PFSK-1 (cell line): ENCODE measurements around the gene DIAPH3.

ENCODE experiments used
- FOXP2 ChIP-seq: optimal IDR thresholded peaks from 2 replicates; pipeline ENCODE3; 2011; ENCODE audit warnings: borderline replicate concordance, control low read depth, inconsistent platforms; ENCODE audit not compliant: insufficient read depth; ENCODE audit errors: extremely low read length, extremely low read depth
- POLR2AphosphoS5 ChIP-seq: IDR thresholded peaks from 2 replicates; pipeline ENCODE4 v1.6.1; 2012; ENCODE audit warnings: low read depth, mild to moderate bottlenecking, control low read depth, low read length, moderate library complexity
- SIN3A ChIP-seq: IDR thresholded peaks from 2 replicates; pipeline ENCODE4 v1.6.1; 2012; ENCODE audit warnings: mild to moderate bottlenecking, low read length, moderate library complexity, borderline replicate concordance; ENCODE audit not compliant: insufficient read depth
- TAF1 ChIP-seq: IDR thresholded peaks from 2 replicates; pipeline ENCODE4 v1.6.1; 2012; ENCODE audit warnings: low read length, control low read depth, borderline replicate concordance; ENCODE audit not compliant: insufficient read depth
- TF ChIP-seq, protein P1 (sequence below), 2 experiments: IDR thresholded peaks; 2 replicates each; pipeline versions ENCODE4 v1.6.1 to v1.8.0; 2011 to 2012; ENCODE audit warnings: low read depth in 2 of 2, low read length in 2 of 2, control low read depth in 1 of 2, inconsistent platforms in 1 of 2, mild to moderate bottlenecking in 1 of 2, moderate library complexity in 1 of 2; ENCODE audit not compliant: insufficient read depth in 1 of 2

DNA sequence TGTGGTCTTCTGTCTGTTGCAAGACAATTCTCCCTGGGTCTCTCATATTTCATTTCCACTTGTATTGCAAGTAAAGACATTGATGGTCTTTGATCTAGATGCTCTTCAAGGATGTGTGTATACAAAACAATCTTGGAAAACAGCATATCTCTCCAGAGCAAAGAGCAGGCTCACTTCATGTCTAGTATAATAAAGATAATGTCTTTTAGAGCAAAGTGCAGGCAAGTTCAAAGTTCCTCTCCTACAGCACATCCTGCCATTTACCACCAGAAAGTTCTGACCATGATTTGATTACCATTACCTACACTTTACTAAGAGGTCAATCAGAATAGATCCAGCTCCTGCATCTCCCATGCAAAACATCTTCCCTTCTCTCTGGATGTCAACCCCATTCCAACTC, 162.8 kb downstream of the DIAPH3 start:
- TF ChIP-seq, protein P1, sequence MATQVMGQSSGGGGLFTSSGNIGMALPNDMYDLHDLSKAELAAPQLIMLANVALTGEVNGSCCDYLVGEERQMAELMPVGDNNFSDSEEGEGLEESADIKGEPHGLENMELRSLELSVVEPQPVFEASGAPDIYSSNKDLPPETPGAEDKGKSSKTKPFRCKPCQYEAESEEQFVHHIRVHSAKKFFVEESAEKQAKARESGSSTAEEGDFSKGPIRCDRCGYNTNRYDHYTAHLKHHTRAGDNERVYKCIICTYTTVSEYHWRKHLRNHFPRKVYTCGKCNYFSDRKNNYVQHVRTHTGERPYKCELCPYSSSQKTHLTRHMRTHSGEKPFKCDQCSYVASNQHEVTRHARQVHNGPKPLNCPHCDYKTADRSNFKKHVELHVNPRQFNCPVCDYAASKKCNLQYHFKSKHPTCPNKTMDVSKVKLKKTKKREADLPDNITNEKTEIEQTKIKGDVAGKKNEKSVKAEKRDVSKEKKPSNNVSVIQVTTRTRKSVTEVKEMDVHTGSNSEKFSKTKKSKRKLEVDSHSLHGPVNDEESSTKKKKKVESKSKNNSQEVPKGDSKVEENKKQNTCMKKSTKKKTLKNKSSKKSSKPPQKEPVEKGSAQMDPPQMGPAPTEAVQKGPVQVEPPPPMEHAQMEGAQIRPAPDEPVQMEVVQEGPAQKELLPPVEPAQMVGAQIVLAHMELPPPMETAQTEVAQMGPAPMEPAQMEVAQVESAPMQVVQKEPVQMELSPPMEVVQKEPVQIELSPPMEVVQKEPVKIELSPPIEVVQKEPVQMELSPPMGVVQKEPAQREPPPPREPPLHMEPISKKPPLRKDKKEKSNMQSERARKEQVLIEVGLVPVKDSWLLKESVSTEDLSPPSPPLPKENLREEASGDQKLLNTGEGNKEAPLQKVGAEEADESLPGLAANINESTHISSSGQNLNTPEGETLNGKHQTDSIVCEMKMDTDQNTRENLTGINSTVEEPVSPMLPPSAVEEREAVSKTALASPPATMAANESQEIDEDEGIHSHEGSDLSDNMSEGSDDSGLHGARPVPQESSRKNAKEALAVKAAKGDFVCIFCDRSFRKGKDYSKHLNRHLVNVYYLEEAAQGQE (IDR thresholded peaks at IDR 0.05; ENCODE audit: insufficient read depth in 1 of 2, low read depth in 2 of 2, low read length in 2 of 2): no peak
- TF ChIP-seq POLR2AphosphoS5: no peak
- no peak for TF ChIP-seq TAF1
- TF ChIP-seq SIN3A: no peak
- no peak for TF ChIP-seq FOXP2
